ENCODE data around the gene SLC23A1.

GRCh38 chr5:139406963-139407362, 23.9 kb upstream of the SLC23A1 start:
- TF ChIP-seq, protein P1, sequence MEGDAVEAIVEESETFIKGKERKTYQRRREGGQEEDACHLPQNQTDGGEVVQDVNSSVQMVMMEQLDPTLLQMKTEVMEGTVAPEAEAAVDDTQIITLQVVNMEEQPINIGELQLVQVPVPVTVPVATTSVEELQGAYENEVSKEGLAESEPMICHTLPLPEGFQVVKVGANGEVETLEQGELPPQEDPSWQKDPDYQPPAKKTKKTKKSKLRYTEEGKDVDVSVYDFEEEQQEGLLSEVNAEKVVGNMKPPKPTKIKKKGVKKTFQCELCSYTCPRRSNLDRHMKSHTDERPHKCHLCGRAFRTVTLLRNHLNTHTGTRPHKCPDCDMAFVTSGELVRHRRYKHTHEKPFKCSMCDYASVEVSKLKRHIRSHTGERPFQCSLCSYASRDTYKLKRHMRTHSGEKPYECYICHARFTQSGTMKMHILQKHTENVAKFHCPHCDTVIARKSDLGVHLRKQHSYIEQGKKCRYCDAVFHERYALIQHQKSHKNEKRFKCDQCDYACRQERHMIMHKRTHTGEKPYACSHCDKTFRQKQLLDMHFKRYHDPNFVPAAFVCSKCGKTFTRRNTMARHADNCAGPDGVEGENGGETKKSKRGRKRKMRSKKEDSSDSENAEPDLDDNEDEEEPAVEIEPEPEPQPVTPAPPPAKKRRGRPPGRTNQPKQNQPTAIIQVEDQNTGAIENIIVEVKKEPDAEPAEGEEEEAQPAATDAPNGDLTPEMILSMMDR (IDR thresholded peaks at IDR 0.05): no peak
- TF ChIP-seq POLR2AphosphoS5 (IDR thresholded peaks at IDR 0.05): no peak
- no peak for TF ChIP-seq POLR2A (IDR thresholded peaks at IDR 0.05)
- no peak for TF ChIP-seq EP300 (IDR thresholded peaks at IDR 0.05)
